ENCODE data around the gene CCDC57. TPM values are rescaled to one million over a fixed set of nuclear protein-coding genes. Genes with fewer than 3 reads are reported as not detected.

The CCDC57 gene
- total and polyA plus RNA-seq, 4 donors = 5.4 to 19.1 (median 11.7) TPM

DNA sequence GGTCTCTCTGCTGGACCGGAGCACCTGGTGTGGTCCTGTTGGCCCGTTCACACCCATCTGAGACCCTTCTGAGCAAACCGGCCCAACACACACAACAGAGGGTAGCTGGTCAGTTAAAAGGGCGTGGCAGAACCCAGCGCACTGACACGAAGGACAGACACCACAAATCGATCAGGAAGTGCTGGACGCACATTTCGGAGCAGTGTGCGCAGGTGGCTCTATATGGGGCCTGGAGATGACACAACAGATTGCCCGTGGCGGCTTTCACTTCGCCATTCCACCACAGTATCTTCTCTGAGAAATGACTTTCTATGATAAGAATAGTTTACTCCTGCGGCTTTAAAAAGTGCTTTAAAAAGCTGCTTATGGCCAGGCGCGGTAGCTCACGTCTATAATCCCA, 12.5 kb downstream of the CCDC57 start:
- no peak overlapping the region for H3K27ac ChIP-seq (ENCODE audit: low read depth in 1 of 2, low read length in 2 of 2)
- no peak for DNase-seq (ENCODE audit: low spot score)
- H3K9me3 ChIP-seq (ENCODE audit: control insufficient read depth in 4 of 4, low read length in 3 of 4) = no peaks in the 10 kb centered on the region
- H3K4me3 ChIP-seq (ENCODE audit: low read depth in 1 of 3, low read length in 3 of 3) = no peak overlapping the region
- peaks cover 0 to 8% (median 0%) of the 10 kb centered on the region in 4 donors for H3K36me3 ChIP-seq (ENCODE audit: control insufficient read depth in 4 of 4, insufficient read depth in 3 of 4, low read depth in 1 of 4, low read length in 3 of 4)
- H3K27me3 ChIP-seq (ENCODE audit: control insufficient read depth in 4 of 4, insufficient read depth in 4 of 4, low read length in 3 of 4) = no peaks in the 10 kb centered on the region
- H3K9ac ChIP-seq (ENCODE audit: low read depth in 1 of 2, low read length in 2 of 2) = no peak overlapping the region
- WGBS = 91% methylated on average over 17 of the region's 17 CpGs
- H3K4me1 ChIP-seq (ENCODE audit: control insufficient read depth in 4 of 4, insufficient read depth in 4 of 4, low read length in 3 of 4) = no peaks in the 10 kb centered on the region
- TF ChIP-seq RXRA (IDR thresholded peaks at IDR 0.05) (no peak), JUND (IDR thresholded peaks at IDR 0.05) (no peak), HNF4A (conservative IDR thresholded peaks at IDR 0.05) (no peak), FOXA1 (IDR thresholded peaks at IDR 0.05) (no peak), YY1 (IDR thresholded peaks at IDR 0.05) (no peak), FOXA2 (IDR thresholded peaks at IDR 0.05) (no peak), EGR1 (IDR thresholded peaks at IDR 0.05; ENCODE audit: low read depth in 2 of 2) (no peak), TAF1 (conservative IDR thresholded peaks at IDR 0.05) (no peak), NR2F2 (IDR thresholded peaks at IDR 0.05) (no peak), GABPA (IDR thresholded peaks at IDR 0.05 in 1 of 2, conservative IDR thresholded peaks at IDR 0.05 in 1 of 2) (no peak), SP1 (IDR thresholded peaks at IDR 0.05) (no peak)
- TF ChIP-seq, protein P1, sequence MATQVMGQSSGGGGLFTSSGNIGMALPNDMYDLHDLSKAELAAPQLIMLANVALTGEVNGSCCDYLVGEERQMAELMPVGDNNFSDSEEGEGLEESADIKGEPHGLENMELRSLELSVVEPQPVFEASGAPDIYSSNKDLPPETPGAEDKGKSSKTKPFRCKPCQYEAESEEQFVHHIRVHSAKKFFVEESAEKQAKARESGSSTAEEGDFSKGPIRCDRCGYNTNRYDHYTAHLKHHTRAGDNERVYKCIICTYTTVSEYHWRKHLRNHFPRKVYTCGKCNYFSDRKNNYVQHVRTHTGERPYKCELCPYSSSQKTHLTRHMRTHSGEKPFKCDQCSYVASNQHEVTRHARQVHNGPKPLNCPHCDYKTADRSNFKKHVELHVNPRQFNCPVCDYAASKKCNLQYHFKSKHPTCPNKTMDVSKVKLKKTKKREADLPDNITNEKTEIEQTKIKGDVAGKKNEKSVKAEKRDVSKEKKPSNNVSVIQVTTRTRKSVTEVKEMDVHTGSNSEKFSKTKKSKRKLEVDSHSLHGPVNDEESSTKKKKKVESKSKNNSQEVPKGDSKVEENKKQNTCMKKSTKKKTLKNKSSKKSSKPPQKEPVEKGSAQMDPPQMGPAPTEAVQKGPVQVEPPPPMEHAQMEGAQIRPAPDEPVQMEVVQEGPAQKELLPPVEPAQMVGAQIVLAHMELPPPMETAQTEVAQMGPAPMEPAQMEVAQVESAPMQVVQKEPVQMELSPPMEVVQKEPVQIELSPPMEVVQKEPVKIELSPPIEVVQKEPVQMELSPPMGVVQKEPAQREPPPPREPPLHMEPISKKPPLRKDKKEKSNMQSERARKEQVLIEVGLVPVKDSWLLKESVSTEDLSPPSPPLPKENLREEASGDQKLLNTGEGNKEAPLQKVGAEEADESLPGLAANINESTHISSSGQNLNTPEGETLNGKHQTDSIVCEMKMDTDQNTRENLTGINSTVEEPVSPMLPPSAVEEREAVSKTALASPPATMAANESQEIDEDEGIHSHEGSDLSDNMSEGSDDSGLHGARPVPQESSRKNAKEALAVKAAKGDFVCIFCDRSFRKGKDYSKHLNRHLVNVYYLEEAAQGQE (IDR thresholded peaks at IDR 0.05) = no peak
- TF ChIP-seq, protein P2, sequence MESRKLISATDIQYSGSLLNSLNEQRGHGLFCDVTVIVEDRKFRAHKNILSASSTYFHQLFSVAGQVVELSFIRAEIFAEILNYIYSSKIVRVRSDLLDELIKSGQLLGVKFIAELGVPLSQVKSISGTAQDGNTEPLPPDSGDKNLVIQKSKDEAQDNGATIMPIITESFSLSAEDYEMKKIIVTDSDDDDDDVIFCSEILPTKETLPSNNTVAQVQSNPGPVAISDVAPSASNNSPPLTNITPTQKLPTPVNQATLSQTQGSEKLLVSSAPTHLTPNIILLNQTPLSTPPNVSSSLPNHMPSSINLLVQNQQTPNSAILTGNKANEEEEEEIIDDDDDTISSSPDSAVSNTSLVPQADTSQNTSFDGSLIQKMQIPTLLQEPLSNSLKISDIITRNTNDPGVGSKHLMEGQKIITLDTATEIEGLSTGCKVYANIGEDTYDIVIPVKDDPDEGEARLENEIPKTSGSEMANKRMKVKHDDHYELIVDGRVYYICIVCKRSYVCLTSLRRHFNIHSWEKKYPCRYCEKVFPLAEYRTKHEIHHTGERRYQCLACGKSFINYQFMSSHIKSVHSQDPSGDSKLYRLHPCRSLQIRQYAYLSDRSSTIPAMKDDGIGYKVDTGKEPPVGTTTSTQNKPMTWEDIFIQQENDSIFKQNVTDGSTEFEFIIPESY (IDR thresholded peaks at IDR 0.05) = no peak
- TF ChIP-seq, protein P3, sequence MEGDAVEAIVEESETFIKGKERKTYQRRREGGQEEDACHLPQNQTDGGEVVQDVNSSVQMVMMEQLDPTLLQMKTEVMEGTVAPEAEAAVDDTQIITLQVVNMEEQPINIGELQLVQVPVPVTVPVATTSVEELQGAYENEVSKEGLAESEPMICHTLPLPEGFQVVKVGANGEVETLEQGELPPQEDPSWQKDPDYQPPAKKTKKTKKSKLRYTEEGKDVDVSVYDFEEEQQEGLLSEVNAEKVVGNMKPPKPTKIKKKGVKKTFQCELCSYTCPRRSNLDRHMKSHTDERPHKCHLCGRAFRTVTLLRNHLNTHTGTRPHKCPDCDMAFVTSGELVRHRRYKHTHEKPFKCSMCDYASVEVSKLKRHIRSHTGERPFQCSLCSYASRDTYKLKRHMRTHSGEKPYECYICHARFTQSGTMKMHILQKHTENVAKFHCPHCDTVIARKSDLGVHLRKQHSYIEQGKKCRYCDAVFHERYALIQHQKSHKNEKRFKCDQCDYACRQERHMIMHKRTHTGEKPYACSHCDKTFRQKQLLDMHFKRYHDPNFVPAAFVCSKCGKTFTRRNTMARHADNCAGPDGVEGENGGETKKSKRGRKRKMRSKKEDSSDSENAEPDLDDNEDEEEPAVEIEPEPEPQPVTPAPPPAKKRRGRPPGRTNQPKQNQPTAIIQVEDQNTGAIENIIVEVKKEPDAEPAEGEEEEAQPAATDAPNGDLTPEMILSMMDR (IDR thresholded peaks at IDR 0.05; ENCODE audit: low read depth, low read length, missing input control) = no peak
- TF ChIP-seq, protein P4, sequence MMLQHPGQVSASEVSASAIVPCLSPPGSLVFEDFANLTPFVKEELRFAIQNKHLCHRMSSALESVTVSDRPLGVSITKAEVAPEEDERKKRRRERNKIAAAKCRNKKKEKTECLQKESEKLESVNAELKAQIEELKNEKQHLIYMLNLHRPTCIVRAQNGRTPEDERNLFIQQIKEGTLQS (IDR thresholded peaks at IDR 0.05) = no peak
- TF ChIP-seq, protein P5, sequence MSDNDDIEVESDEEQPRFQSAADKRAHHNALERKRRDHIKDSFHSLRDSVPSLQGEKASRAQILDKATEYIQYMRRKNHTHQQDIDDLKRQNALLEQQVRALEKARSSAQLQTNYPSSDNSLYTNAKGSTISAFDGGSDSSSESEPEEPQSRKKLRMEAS (IDR thresholded peaks at IDR 0.05) = no peak

DNA sequence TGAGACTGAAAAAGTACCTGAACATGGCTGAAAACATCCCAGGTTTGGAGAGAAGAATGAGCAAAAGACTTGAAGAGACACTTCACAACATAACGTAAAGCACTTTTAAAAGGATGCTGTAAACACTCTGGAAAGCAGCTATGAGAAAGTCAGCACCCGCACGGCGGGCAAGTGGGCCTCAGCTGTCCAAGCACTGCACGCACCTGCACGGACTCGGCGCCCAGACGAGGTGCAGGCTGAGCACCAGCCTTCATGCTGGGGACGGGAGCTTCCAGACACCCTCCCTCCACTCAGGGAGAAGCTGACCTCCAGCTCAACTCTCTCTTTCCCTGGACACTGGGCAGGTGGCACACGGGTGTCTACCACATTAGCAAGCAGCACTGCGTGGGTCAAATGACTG, 13.1 kb downstream of the CCDC57 start:
- peaks cover 0 to 12% (median 0%) of the 10 kb centered on the region in 4 donors for H3K36me3 ChIP-seq (ENCODE audit: control insufficient read depth in 4 of 4, insufficient read depth in 3 of 4, low read depth in 1 of 4, low read length in 3 of 4)
- no peak for DNase-seq (ENCODE audit: low spot score)
- no peak for TF ChIP-seq HNF4G (IDR thresholded peaks at IDR 0.05)
- no peak for TF ChIP-seq TAF1 (conservative IDR thresholded peaks at IDR 0.05)
- TF ChIP-seq, protein P3 (IDR thresholded peaks at IDR 0.05; ENCODE audit: low read depth, low read length, missing input control) = no peak
- no peak for TF ChIP-seq SP1 (IDR thresholded peaks at IDR 0.05)
- TF ChIP-seq, protein P2 (IDR thresholded peaks at IDR 0.05) = no peak
- TF ChIP-seq RAD21 (IDR thresholded peaks at IDR 0.05) = no peak
- no peak for TF ChIP-seq FOXA2 (IDR thresholded peaks at IDR 0.05)
- no peak for TF ChIP-seq HNF4A (conservative IDR thresholded peaks at IDR 0.05)
- no peak for TF ChIP-seq YY1 (IDR thresholded peaks at IDR 0.05)
- no peak for TF ChIP-seq NR2F2 (IDR thresholded peaks at IDR 0.05)

More for the DNA sequence above, 13.1 kb downstream of the CCDC57 start:
- H3K27ac ChIP-seq (ENCODE audit: low read depth in 1 of 2, low read length in 2 of 2) = no peak overlapping the region
- no peak overlapping the region for H3K9ac ChIP-seq (ENCODE audit: low read depth in 1 of 2, low read length in 2 of 2)
- no peak overlapping the region for H3K4me3 ChIP-seq (ENCODE audit: low read depth in 1 of 3, low read length in 3 of 3)
- no peaks in the 10 kb centered on the region for H3K4me1 ChIP-seq (ENCODE audit: control insufficient read depth in 4 of 4, insufficient read depth in 4 of 4, low read length in 3 of 4)
- 96% methylated on average over 12 of the region's 12 CpGs for WGBS
- no peaks in the 10 kb centered on the region for H3K27me3 ChIP-seq (ENCODE audit: control insufficient read depth in 4 of 4, insufficient read depth in 4 of 4, low read length in 3 of 4)
- no peaks in the 10 kb centered on the region for H3K9me3 ChIP-seq (ENCODE audit: control insufficient read depth in 4 of 4, low read length in 3 of 4)

Data from liver (tissue), 9 donors.